H1 (cell line): ENCODE measurements around the gene AKAP7. TPM values are rescaled to one million over a fixed set of nuclear protein-coding genes. Genes with fewer than 3 reads are reported as not detected.

Source experiments
- CTCF ChIA-PET: fragments of 300-600 bp; sonication (Branson Sonifier 250); formaldehyde crosslinking; loops from one replicate; lab custom pipeline; 2021; ENCODE audit not compliant: partially characterized antibody; lab: Charles Lee
- POLR2A ChIA-PET: fragments of 300-600 bp; sonication (Branson Sonifier 250); formaldehyde crosslinking; loops from one replicate; lab custom pipeline; 2021; ENCODE audit warnings: inconsistent platforms; ENCODE audit not compliant: partially characterized antibody; lab: Charles Lee
- DNase-seq, 2 experiments: peaks; one replicate each; pipeline versions ENCODE4 v3.0.0 to v3.0.0-alpha.2; 2010 to 2022; ENCODE audit warnings: low spot score in 2 of 2, low read depth in 1 of 2, mixed read lengths in 1 of 2
- FAIRE-seq: peaks from 2 replicates; lab custom pipeline; 2011; peaks lifted over from hg19 to GRCh38; lab: Jason Lieb, UNC
- H2AFZ ChIP-seq: 2 replicates; pipeline ENCODE4 v1.8.1; 2012; ENCODE audit warnings: low read length, inconsistent platforms
- H2AK5ac ChIP-seq: 2 replicates; pipeline ENCODE4 v1.6.1; 2013; ENCODE audit warnings: low read depth, low read length
- H2BK120ac ChIP-seq: replicated peaks from 2 replicates; pipeline ENCODE3; 2013; ENCODE audit warnings: low read depth, low read length, inconsistent platforms
- H2BK12ac ChIP-seq: 2 replicates; pipeline ENCODE4 v1.6.1; 2013; ENCODE audit warnings: low read depth, low read length
- H2BK15ac ChIP-seq: 2 replicates; pipeline ENCODE4 v1.6.1; 2013; ENCODE audit warnings: low read length
- H2BK20ac ChIP-seq: 2 replicates; pipeline ENCODE4 v1.6.1; 2013; ENCODE audit warnings: low read length
- H2BK5ac ChIP-seq: 2 replicates; pipeline ENCODE4 v1.6.1; 2013; ENCODE audit warnings: low read depth, low read length
- H3K14ac ChIP-seq: 2 replicates; pipeline ENCODE4 v1.6.1; 2013; ENCODE audit warnings: inconsistent platforms; ENCODE audit not compliant: insufficient read length
- H3K18ac ChIP-seq: 2 replicates; pipeline ENCODE4 v1.6.1; 2013; ENCODE audit warnings: low read length; ENCODE audit errors: extremely low read depth
- H3K23ac ChIP-seq: 2 replicates; pipeline ENCODE4 v1.6.1; 2013; ENCODE audit warnings: inconsistent platforms; ENCODE audit not compliant: insufficient read length
- H3K23me2 ChIP-seq: 2 replicates; pipeline ENCODE4 v1.6.1; 2013; ENCODE audit warnings: low read depth, low read length
- H3K27ac ChIP-seq: 2 replicates; pipeline ENCODE4 v1.6.1; 2011; ENCODE audit warnings: low read depth, low read length, inconsistent platforms
- H3K27me3 ChIP-seq, 4 experiments: replicated peaks in 1 of 4; 1 replicate in 1 of 4; 2 replicates in 3 of 4; pipeline versions ENCODE4 v1.6.1 to v1.8.1; 2011 to 2013; ENCODE audit warnings: low read length in 3 of 4, mild to moderate bottlenecking in 3 of 4, inconsistent platforms in 2 of 4, mixed read lengths in 2 of 4, moderate library complexity in 1 of 4; ENCODE audit not compliant: control insufficient read depth in 3 of 4, insufficient read depth in 3 of 4; ENCODE audit errors: extremely low read depth in 1 of 4
- H3K36me3 ChIP-seq, 4 experiments: 2 replicates each; pipeline versions ENCODE4 v1.6.1 to v1.8.1; 2011 to 2013; ENCODE audit warnings: mild to moderate bottlenecking in 4 of 4, low read length in 3 of 4, moderate library complexity in 2 of 4, control low read depth in 1 of 4, inconsistent platforms in 1 of 4; ENCODE audit not compliant: insufficient read depth in 4 of 4, control insufficient read depth in 2 of 4
- H3K4ac ChIP-seq: replicated peaks from 2 replicates; pipeline ENCODE3; 2013; ENCODE audit warnings: low read length, low read depth, mixed read lengths, inconsistent platforms; ENCODE audit not compliant: insufficient read length
- H3K4me1 ChIP-seq, 4 experiments: replicated peaks in 1 of 4; 1 replicate in 1 of 4; 2 replicates in 3 of 4; pipeline versions ENCODE4 v1.6.1 to v1.8.1; 2011 to 2013; ENCODE audit warnings: low read length in 3 of 4, inconsistent platforms in 2 of 4, mixed read lengths in 1 of 4; ENCODE audit not compliant: insufficient read depth in 4 of 4, control insufficient read depth in 3 of 4
- H3K4me2 ChIP-seq, 2 experiments: 2 replicates each; pipeline versions ENCODE4 v1.6.1 to v1.8.1; 2011 to 2013; ENCODE audit warnings: low read depth in 2 of 2, low read length in 2 of 2, control low read depth in 1 of 2, inconsistent platforms in 1 of 2, mild to moderate bottlenecking in 1 of 2; ENCODE audit not compliant: insufficient read depth in 1 of 2
- H3K4me3 ChIP-seq, 4 experiments: fragments of 200-600, 300-600 bp in 1 of 4; sonication (generic), shearing (Covaris generic), sonication (Bioruptor Twin) in 1 of 4; 2 replicates each; pipeline versions ENCODE4 v1.5.1 to v1.8.1; 2011 to 2016; ENCODE audit warnings: low read length in 4 of 4, low read depth in 3 of 4, control low read depth in 2 of 4, inconsistent platforms in 2 of 4, mild to moderate bottlenecking in 2 of 4, mixed read lengths in 1 of 4, moderate library complexity in 1 of 4; ENCODE audit not compliant: insufficient read depth in 2 of 4; ENCODE audit errors: extremely low read depth in 1 of 4
- H3K56ac ChIP-seq: replicated peaks from 2 replicates; pipeline ENCODE3; 2013; ENCODE audit warnings: low read depth, mild to moderate bottlenecking, mixed read lengths, low read length, inconsistent platforms; ENCODE audit not compliant: insufficient read length
- H3K79me1 ChIP-seq: 2 replicates; pipeline ENCODE4 v1.6.1; 2013; ENCODE audit warnings: low read depth, low read length, control low read depth
- H3K79me2 ChIP-seq, 2 experiments: 2 replicates each; pipeline versions ENCODE4 v1.6.1 to v1.8.1; 2012 to 2013; ENCODE audit warnings: low read length in 2 of 2, mild to moderate bottlenecking in 2 of 2, inconsistent platforms in 1 of 2; ENCODE audit not compliant: insufficient read depth in 2 of 2, control insufficient read depth in 1 of 2
- H3K9ac ChIP-seq, 4 experiments: replicated peaks in 1 of 4; 1 replicate in 1 of 4; 2 replicates in 3 of 4; pipeline versions ENCODE4 v1.6.1 to v1.8.1; 2011 to 2013; ENCODE audit warnings: low read depth in 3 of 4, low read length in 3 of 4, control low read depth in 2 of 4, mild to moderate bottlenecking in 2 of 4, moderate library complexity in 2 of 4, inconsistent platforms in 1 of 4; ENCODE audit errors: extremely low read depth in 1 of 4
- H3K9me3 ChIP-seq, 2 experiments: 2 replicates each; pipeline versions ENCODE4 v1.6.1 to v1.8.1; 2012 to 2013; ENCODE audit warnings: mild to moderate bottlenecking in 2 of 2, moderate library complexity in 2 of 2, control low read depth in 1 of 2, inconsistent platforms in 1 of 2, low read depth in 1 of 2, low read length in 1 of 2, mixed read lengths in 1 of 2; ENCODE audit not compliant: insufficient read depth in 2 of 2
- H4K20me1 ChIP-seq, 2 experiments: replicated peaks in 1 of 2; 2 replicates each; pipeline versions ENCODE3 to v1.8.1; 2011 to 2013; ENCODE audit warnings: inconsistent platforms in 2 of 2, low read length in 2 of 2, mild to moderate bottlenecking in 1 of 2; ENCODE audit not compliant: insufficient read depth in 2 of 2, control insufficient read depth in 1 of 2
- H4K5ac ChIP-seq: 2 replicates; pipeline ENCODE4 v1.6.1; 2013; ENCODE audit warnings: low read length, low read depth, mixed read lengths, inconsistent platforms; ENCODE audit not compliant: insufficient read length
- H4K8ac ChIP-seq: 2 replicates; pipeline ENCODE4 v1.8.0; 2013; ENCODE audit warnings: mild to moderate bottlenecking, moderate library complexity, low read length, inconsistent platforms; ENCODE audit not compliant: insufficient read depth; ENCODE audit errors: extremely low read depth
- H4K91ac ChIP-seq: replicated peaks from 2 replicates; pipeline ENCODE3; 2013; ENCODE audit warnings: low read length, mixed read lengths, inconsistent platforms; ENCODE audit not compliant: insufficient read length
- BCL11A ChIP-seq, 2 experiments: IDR thresholded peaks; one replicate each; pipeline ENCODE4 v1.6.1; 2011; ENCODE audit warnings: low read depth in 2 of 2, low read length in 2 of 2, mild to moderate bottlenecking in 2 of 2
- CEBPB ChIP-seq: IDR thresholded peaks from 2 replicates; pipeline ENCODE4 v1.6.1; 2012; ENCODE audit warnings: low read depth, low read length
- CHD2 ChIP-seq: IDR thresholded peaks from 2 replicates; pipeline ENCODE4 v1.6.1; 2012; ENCODE audit warnings: low read length, improper control_type of control experiment
- CTBP2 ChIP-seq: IDR thresholded peaks from 2 replicates; pipeline ENCODE4 v1.7.0; 2011; ENCODE audit warnings: borderline replicate concordance, mild to moderate bottlenecking, moderate library complexity, mixed read lengths, low read length; ENCODE audit not compliant: insufficient read depth, insufficient read length
- EGR1 ChIP-seq: IDR thresholded peaks from 2 replicates; pipeline ENCODE4 v1.6.1; 2011; ENCODE audit warnings: low read depth, low read length, borderline replicate concordance
- KDM1A ChIP-seq: fragments of 200-600, 300-600 bp; sonication (generic); IDR thresholded peaks from 2 replicates; pipeline ENCODE4 v1.7.1; 2016; ENCODE audit warnings: mild to moderate bottlenecking, low read length, borderline replicate concordance
- RAD21 ChIP-seq, 2 experiments: IDR thresholded peaks in 1 of 2; conservative IDR thresholded peaks in 1 of 2; 2 replicates each; pipeline ENCODE4 v1.6.1; 2011; ENCODE audit warnings: low read depth in 2 of 2, low read length in 2 of 2, improper control_type of control experiment in 1 of 2, inconsistent platforms in 1 of 2, mild to moderate bottlenecking in 1 of 2, moderate library complexity in 1 of 2
- RFX5 ChIP-seq: IDR thresholded peaks from 2 replicates; pipeline ENCODE4 v1.6.1; 2011; ENCODE audit warnings: low read depth, low read length, improper control_type of control experiment, borderline replicate concordance
- SAP30 ChIP-seq: fragments of 300-600 bp; sonication (generic); IDR thresholded peaks from 2 replicates; pipeline ENCODE4 v1.7.1; 2012; ENCODE audit warnings: low read length, moderate library complexity, mild to moderate bottlenecking, inconsistent platforms; ENCODE audit not compliant: insufficient read depth, insufficient replicate concordance
- SP2 ChIP-seq: IDR thresholded peaks from 2 replicates; pipeline ENCODE4 v1.6.1; 2012; ENCODE audit warnings: mild to moderate bottlenecking, low read length, inconsistent platforms
- TEAD4 ChIP-seq: IDR thresholded peaks from 2 replicates; pipeline ENCODE4 v1.6.1; 2012; ENCODE audit warnings: low read depth, low read length, inconsistent platforms, mixed read lengths
- ZNF274 ChIP-seq: IDR thresholded peaks from 2 replicates; pipeline ENCODE4 v1.7.0; 2012; ENCODE audit warnings: low read length, borderline replicate concordance; ENCODE audit errors: extremely low read depth
- WGBS, 2 experiments: shearing (Covaris generic) in 1 of 2; methylation state at CpG; one replicate each; pipeline versions ENCODE4 v1.1.6 to v1.1.7; 2013 to 2015; ENCODE audit warnings: low lambda C conversion rate in 2 of 2, mixed read lengths in 2 of 2, inconsistent platforms in 1 of 2, low coverage in 1 of 2, missing lambda C conversion rate in 1 of 2; ENCODE audit not compliant: insufficient replicate concordance in 2 of 2, insufficient coverage in 1 of 2, insufficient read length in 1 of 2; ENCODE audit errors: extremely low coverage in 1 of 2, missing lambda C conversion rate in 1 of 2; 5-methylcytosine and 5-hydroxymethylcytosine counted together
- polyA plus RNA-seq, 7 experiments: library from polyadenylated mRNA; depleted of rRNA in 3 of 7; stranded (reverse) in 5 of 7; unstranded in 2 of 7; fragments of >200 nt in 5 of 7; fragments of 200-250 nt in 2 of 7; gene quantifications; 1 replicate in 5 of 7; 2 replicates in 1 of 7; 4 replicates in 1 of 7; pipeline versions ENCODE4 v1.2.1 to v1.2.3, GENCODE V29; 2011 to 2013; ENCODE audit warnings: missing spikeins in 2 of 7, mixed read lengths in 2 of 7
- total RNA-seq: library from RNA; stranded (reverse); fragmentation: NEBNext Ultra II Directional; extraction: Animal tissue kit (Norgen Biotek cat#: 25700); gene quantifications from 2 replicates; pipeline ENCODE4 v1.2.1, GENCODE V29; 2021
- TF ChIP-seq, protein P1 (sequence below): IDR thresholded peaks from 2 replicates; pipeline ENCODE4 v1.6.1; 2011; ENCODE audit warnings: low read depth, mild to moderate bottlenecking, low read length; ENCODE audit not compliant: insufficient read depth

Gene AKAP7
- total and polyA plus RNA-seq, 2 of the 8 experiments (the other 6 are each of a cell fraction or from before 2014, with no cell fraction given): 4.7 to 16.9 TPM

DNA sequence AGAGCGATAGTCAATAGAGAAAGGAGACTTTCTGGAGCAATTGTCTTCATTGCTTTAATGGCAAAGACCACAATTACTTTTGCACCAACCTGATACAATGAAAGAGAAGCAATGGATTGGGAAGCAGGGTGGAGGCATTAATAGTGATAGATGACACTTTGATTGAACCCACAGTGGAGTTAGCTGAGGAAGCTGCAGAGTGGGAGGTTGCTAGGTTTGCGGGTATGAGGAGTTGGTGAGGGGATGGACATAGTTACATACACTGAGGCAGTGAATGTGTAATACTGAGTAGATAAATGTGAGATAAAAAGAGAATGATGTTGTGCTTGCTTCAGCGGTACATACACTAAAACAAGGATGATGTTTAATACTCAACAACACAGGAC is 91.9 kb downstream of the AKAP7 start:
- FAIRE-seq: no peak
- Histone ChIP-seq H4K91ac (no peak overlapping the region), H3K79me1 (no peaks in the 10 kb centered on the region)
- TF ChIP-seq, protein P1, sequence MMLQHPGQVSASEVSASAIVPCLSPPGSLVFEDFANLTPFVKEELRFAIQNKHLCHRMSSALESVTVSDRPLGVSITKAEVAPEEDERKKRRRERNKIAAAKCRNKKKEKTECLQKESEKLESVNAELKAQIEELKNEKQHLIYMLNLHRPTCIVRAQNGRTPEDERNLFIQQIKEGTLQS: no peak
- TF ChIP-seq EGR1 (no peak), TEAD4 (no peak), RFX5 (no peak), SP2 (no peak), CTBP2 (no peak), RAD21 (IDR thresholded peaks at IDR 0.05 in 1 of 2, conservative IDR thresholded peaks at IDR 0.05 in 1 of 2; ENCODE audit: low read depth in 2 of 2, low read length in 2 of 2) (no peak), CHD2 (no peak), KDM1A (no peak), ZNF274 (no peak), BCL11A (IDR thresholded peaks at IDR 0.05; ENCODE audit: low read depth in 2 of 2, low read length in 2 of 2) (no peak), CEBPB (no peak), SAP30 (no peak)

More for the DNA sequence above, 91.9 kb downstream of the AKAP7 start:
- no peak overlapping the region for H3K4ac ChIP-seq
- no peak overlapping the region for H2BK120ac ChIP-seq
- H3K9ac ChIP-seq: no peak overlapping the region
- no peak overlapping the region for H3K27ac ChIP-seq
- no peaks in the 10 kb centered on the region for H3K79me2 ChIP-seq
- H4K8ac ChIP-seq: no peak overlapping the region
- no peak overlapping the region for H3K4me3 ChIP-seq
- H3K4me2 ChIP-seq: no peak overlapping the region
- whole genome bisulfite sequencing, 2 experiments: 97% methylated on average over 3 of the region's 3 CpGs; no CpG with 5 or more reads in 1 of the 2 experiments
- CTCF ChIA-PET: interaction anchor here (0.9 to 1.6 kb wide), 4 partner anchors 12 to 401 kb away, joined by 3 to 5 read pairs (median 3); no protein-coding TSS in a partner anchor
- no peak overlapping the region for H3K14ac ChIP-seq
- H3K4me1 ChIP-seq: peaks cover 0 to 8% (median 2%) of the 10 kb centered on the region in 4 experiments; a peak in 2 of 7 replicates
- H2BK20ac ChIP-seq: no peak overlapping the region; the same call in 1 of the 2 replicates
- no peaks in the 10 kb centered on the region for H3K36me3 ChIP-seq
- no peak for DNase-seq
- H2BK5ac ChIP-seq: no peak overlapping the region
- H3K23ac ChIP-seq: no peak overlapping the region
- H4K20me1 ChIP-seq: no peaks in the 10 kb centered on the region
- H2AFZ ChIP-seq: no peak overlapping the region
- H3K56ac ChIP-seq: no peak overlapping the region
- POLR2A ChIA-PET: interaction anchor here (0.6 kb wide), 1 partner anchor 308 kb away, joined by 3 read pairs; no protein-coding TSS in a partner anchor
- H2BK15ac ChIP-seq: no peak overlapping the region
- no peak overlapping the region for H4K5ac ChIP-seq
- no peak overlapping the region; the same call in 1 of the 2 replicates for H2AK5ac ChIP-seq
- no peaks in the 10 kb centered on the region for H3K9me3 ChIP-seq
- H3K27me3 ChIP-seq: no peaks in the 10 kb centered on the region
- no peak overlapping the region for H2BK12ac ChIP-seq
- no peak overlapping the region for H3K18ac ChIP-seq
- H3K23me2 ChIP-seq: no peaks in the 10 kb centered on the region
